A549 (cell line): Measurements from ENCODE around the gene CAMSAP1. TPM values are rescaled to one million over a fixed set of nuclear protein-coding genes. Genes with fewer than 3 reads are reported as not detected.

Experiments
- ATAC-seq, 2 experiments: fragments of 200-7000 bp in 1 of 2; fragments of >200 bp in 1 of 2; cut with Nextera tagmentation in 1 of 2; cut with Tn5 transposase in 1 of 2; 3 replicates each; pipeline versions ENCODE4 v1.8.0 to v1.9.1; 2018 to 2020; ENCODE audit warnings: mild to moderate bottlenecking in 1 of 2, moderate library complexity in 1 of 2
- CTCF ChIA-PET: fragments of 300-600 bp; sonication (Branson Sonifier 250); formaldehyde crosslinking; extraction: SDS; loops from one replicate; lab custom pipeline; 2021; ENCODE audit warnings: antibody characterized with exemption, inconsistent platforms; lab: Yijun Ruan, JAX
- POLR2A ChIA-PET: fragments of 350-600 bp; formaldehyde crosslinking; extraction: SDS; loops from one replicate; lab custom pipeline; 2021; ENCODE audit warnings: antibody characterized with exemption, inconsistent platforms; lab: Yijun Ruan, JAX
- DNase-seq, 2 experiments: peaks; one replicate each; pipeline versions ENCODE4 v3.0.0 to v3.0.0-alpha.2; 2011 to 2016; ENCODE audit warnings: low read depth in 1 of 2, low spot score in 1 of 2
- FAIRE-seq: peaks from 2 replicates; lab custom pipeline; 2011; peaks lifted over from hg19 to GRCh38; lab: Jason Lieb, UNC
- H3K27ac ChIP-seq, 2 experiments: fragments of >200 bp; sonication (Bioruptor Twin); formaldehyde crosslinking; 3 replicates each; pipeline ENCODE4 v1.5.1; 2016 to 2017
- H3K4me1 ChIP-seq: fragments of >200 bp; sonication (Bioruptor Twin); formaldehyde crosslinking; 3 replicates; pipeline ENCODE4 v1.6.1; 2016
- H3K4me2 ChIP-seq: fragments of >200 bp; sonication (Bioruptor Twin); formaldehyde crosslinking; 3 replicates; pipeline ENCODE4 v1.6.1; 2016
- H3K4me3 ChIP-seq: fragments of >200 bp; sonication (Bioruptor Twin); formaldehyde crosslinking; 3 replicates; pipeline ENCODE4 v1.5.1; 2016
- H3K9me3 ChIP-seq: fragments of >200 bp; sonication (Bioruptor Twin); formaldehyde crosslinking; 3 replicates; pipeline ENCODE4 v1.6.1; 2016
- BHLHE40 ChIP-seq: IDR thresholded peaks from 2 replicates; pipeline ENCODE4 v1.6.1; 2012; ENCODE audit warnings: low read depth, low read length, inconsistent platforms
- CBX2 ChIP-seq: fragments of 200-600 bp; sonication (generic); IDR thresholded peaks from 2 replicates; pipeline ENCODE4 v1.6.1; 2016; ENCODE audit warnings: low read depth, mild to moderate bottlenecking, borderline replicate concordance
- CHD2 ChIP-seq: fragments of 150-350 bp; IDR thresholded peaks from 2 replicates; pipeline ENCODE4 v1.6.1; 2014; ENCODE audit warnings: low read length; ENCODE audit not compliant: partially characterized antibody
- FOSL2 ChIP-seq, 2 experiments: fragments of 450-650 bp in 1 of 2; fragments of >200 bp in 1 of 2; sonication (Bioruptor Twin) in 1 of 2; formaldehyde crosslinking; IDR thresholded peaks; 2 replicates each; pipeline versions ENCODE4 v1.5.0 to v1.6.1; 2016 to 2020; ENCODE audit warnings: mild to moderate bottlenecking in 1 of 2, moderate library complexity in 1 of 2
- GATA3 ChIP-seq: IDR thresholded peaks from 2 replicates; pipeline ENCODE4 v1.6.1; 2012; ENCODE audit warnings: borderline replicate concordance
- HEYL ChIP-seq: fragments of 250-450 bp; sonication (Bioruptor Pico); IDR thresholded peaks from 2 replicates; pipeline ENCODE4 v1.8.0; 2021; ENCODE audit warnings: mild to moderate bottlenecking, moderate library complexity
- KDM5A ChIP-seq: fragments of 200-600 bp; sonication (generic); IDR thresholded peaks from 2 replicates; pipeline ENCODE4 v1.6.1; 2016; ENCODE audit warnings: antibody characterized with exemption, mild to moderate bottlenecking
- MAZ ChIP-seq: fragments of 150-350 bp; IDR thresholded peaks from 2 replicates; pipeline ENCODE4 v1.6.1; 2014; ENCODE audit warnings: antibody characterized with exemption, low read depth, low read length, borderline replicate concordance
- NR3C1 ChIP-seq: fragments of >200 bp; sonication (Bioruptor Twin); formaldehyde crosslinking; IDR thresholded peaks from 3 replicates; pipeline ENCODE4 v1.6.1; 2017
- PHF8 ChIP-seq: fragments of 200-600 bp; sonication (generic); IDR thresholded peaks from 2 replicates; pipeline ENCODE4 v1.6.1; 2016; ENCODE audit warnings: low read depth, mild to moderate bottlenecking, antibody characterized with exemption, moderate library complexity, borderline replicate concordance
- RCOR1 ChIP-seq: fragments of 150-350 bp; IDR thresholded peaks from 2 replicates; pipeline ENCODE4 v1.6.1; 2014; ENCODE audit warnings: antibody characterized with exemption, low read length, low read depth
- RFX5 ChIP-seq: fragments of 450-650 bp; IDR thresholded peaks from 2 replicates; pipeline ENCODE4 v1.7.1; 2014; ENCODE audit warnings: antibody characterized with exemption, mild to moderate bottlenecking, moderate library complexity
- SREBF2 ChIP-seq: fragments of 450-650 bp; IDR thresholded peaks from 2 replicates; pipeline ENCODE4 v1.6.1; 2014; ENCODE audit warnings: mild to moderate bottlenecking, moderate library complexity
- TFCP2L1 ChIP-seq: fragments of 250-450 bp; sonication (Bioruptor Pico); IDR thresholded peaks from 2 replicates; pipeline ENCODE4 v1.5.0; 2021; ENCODE audit warnings: mild to moderate bottlenecking
- TP53 ChIP-seq: fragments of 250-450 bp; sonication (Bioruptor Pico); IDR thresholded peaks from 2 replicates; pipeline ENCODE4 v1.5.0; 2021; ENCODE audit warnings: mild to moderate bottlenecking, moderate library complexity
- ZFP36 ChIP-seq: fragments of 450-650 bp; IDR thresholded peaks from 2 replicates; pipeline ENCODE4 v1.6.1; 2014; ENCODE audit warnings: borderline replicate concordance; ENCODE audit not compliant: partially characterized antibody
- WGBS: methylation state at CpG from one replicate; pipeline ENCODE4 v1.1.6; 2017; ENCODE audit errors: missing lambda C conversion rate; 5-methylcytosine and 5-hydroxymethylcytosine counted together
- polyA plus RNA-seq, 4 experiments: library from polyadenylated mRNA; depleted of rRNA in 3 of 4; stranded (reverse); fragments of >200 nt; fragmentation: RNase III in 1 of 4; extraction: RNeasy Plus Mini Kit Qiagen cat#74134 plus additional on column Dnase treatment in 1 of 4; gene quantifications; 2 replicates in 3 of 4; 3 replicates in 1 of 4; pipeline ENCODE4 v1.2.3, GENCODE V29; 2011 to 2017
- TF ChIP-seq, protein P1 (sequence below): IDR thresholded peaks from 2 replicates; pipeline ENCODE4 v1.6.1; 2012
- TF ChIP-seq, protein P2 (sequence below): fragments of 150-350 bp; IDR thresholded peaks from 2 replicates; pipeline ENCODE4 v1.6.1; 2014; ENCODE audit warnings: low read depth, mild to moderate bottlenecking, low read length
- TF ChIP-seq, protein P3 (sequence below): IDR thresholded peaks from 2 replicates; pipeline ENCODE4 v1.6.1; 2012; ENCODE audit warnings: low read depth, borderline replicate concordance
- TF ChIP-seq, protein P4 (sequence below): fragments of >200 bp; sonication (Bioruptor Twin); formaldehyde crosslinking; IDR thresholded peaks from 2 replicates; pipeline ENCODE4 v1.6.1; 2016
- TF ChIP-seq, protein P5 (sequence below): fragments of 250-450 bp; sonication (Bioruptor Pico); IDR thresholded peaks from 2 replicates; pipeline ENCODE4 v1.5.0; 2021; ENCODE audit warnings: mild to moderate bottlenecking, moderate library complexity, borderline replicate concordance

Gene CAMSAP1
- polyA plus RNA-seq, 2 of the 4 experiments (the other 2 are of a cell fraction): 8.6 to 15.0 TPM

DNA sequence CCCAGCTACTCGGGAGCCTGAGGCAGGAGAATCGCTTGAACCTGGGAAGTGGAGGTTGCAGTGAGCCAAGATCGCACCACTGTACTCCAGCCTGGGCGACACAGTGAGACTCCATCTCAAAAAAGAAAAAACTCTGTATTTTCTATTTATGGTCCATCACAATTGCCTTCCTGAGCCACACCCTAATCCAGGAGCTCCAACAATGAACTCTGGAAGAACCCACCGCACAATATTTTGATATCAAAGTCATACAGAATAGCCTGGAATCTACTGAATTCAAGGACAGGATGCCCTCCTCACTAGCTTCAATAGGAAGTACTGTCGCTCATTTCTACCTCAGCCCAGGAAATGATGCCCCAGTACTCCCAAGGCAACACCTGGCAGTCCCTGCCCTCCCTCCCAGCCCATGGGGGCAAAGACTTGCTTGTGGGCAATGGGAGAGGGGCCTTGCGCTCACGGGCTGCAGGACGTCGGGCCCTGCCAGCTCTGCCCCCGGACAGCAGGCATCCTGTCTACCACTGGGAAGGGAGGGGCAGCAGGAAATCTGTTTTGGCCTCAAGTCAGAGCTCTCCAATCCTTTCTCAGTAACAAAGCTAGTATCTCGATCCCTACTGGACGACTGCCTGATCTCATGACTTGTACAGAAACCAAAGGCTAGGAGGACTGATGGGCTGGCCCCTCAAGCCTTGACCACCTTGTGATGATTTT, 34.1 kb upstream of the CAMSAP1 start:
- no peaks in the 10 kb centered on the region for H3K4me1 ChIP-seq
- FAIRE-seq (no peak), ATAC-seq (no peak), DNase-seq (no peak)
- POLR2A ChIA-PET: no interaction called here
- no peak overlapping the region for H3K27ac ChIP-seq
- CTCF ChIA-PET: interaction anchor here (0.8 to 4.8 kb wide), 7 partner anchors 10 to 266 kb away, joined by 3 to 17 read pairs (median 5); no protein-coding TSS in a partner anchor
- WGBS: 83% methylated on average over 9 of the region's 13 CpGs
- H3K9me3 ChIP-seq: no peaks in the 10 kb centered on the region
- TF ChIP-seq TP53 (CRISPR knock-in tag): no peak
- TF ChIP-seq, protein P1, sequence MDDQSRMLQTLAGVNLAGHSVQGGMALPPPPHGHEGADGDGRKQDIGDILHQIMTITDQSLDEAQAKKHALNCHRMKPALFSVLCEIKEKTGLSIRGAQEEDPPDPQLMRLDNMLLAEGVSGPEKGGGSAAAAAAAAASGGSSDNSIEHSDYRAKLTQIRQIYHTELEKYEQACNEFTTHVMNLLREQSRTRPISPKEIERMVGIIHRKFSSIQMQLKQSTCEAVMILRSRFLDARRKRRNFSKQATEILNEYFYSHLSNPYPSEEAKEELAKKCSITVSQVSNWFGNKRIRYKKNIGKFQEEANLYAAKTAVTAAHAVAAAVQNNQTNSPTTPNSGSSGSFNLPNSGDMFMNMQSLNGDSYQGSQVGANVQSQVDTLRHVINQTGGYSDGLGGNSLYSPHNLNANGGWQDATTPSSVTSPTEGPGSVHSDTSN: no peak
- TF ChIP-seq KDM5A: no peak
- H3K4me2 ChIP-seq: no peak overlapping the region
- no peak overlapping the region for H3K4me3 ChIP-seq

DNA sequence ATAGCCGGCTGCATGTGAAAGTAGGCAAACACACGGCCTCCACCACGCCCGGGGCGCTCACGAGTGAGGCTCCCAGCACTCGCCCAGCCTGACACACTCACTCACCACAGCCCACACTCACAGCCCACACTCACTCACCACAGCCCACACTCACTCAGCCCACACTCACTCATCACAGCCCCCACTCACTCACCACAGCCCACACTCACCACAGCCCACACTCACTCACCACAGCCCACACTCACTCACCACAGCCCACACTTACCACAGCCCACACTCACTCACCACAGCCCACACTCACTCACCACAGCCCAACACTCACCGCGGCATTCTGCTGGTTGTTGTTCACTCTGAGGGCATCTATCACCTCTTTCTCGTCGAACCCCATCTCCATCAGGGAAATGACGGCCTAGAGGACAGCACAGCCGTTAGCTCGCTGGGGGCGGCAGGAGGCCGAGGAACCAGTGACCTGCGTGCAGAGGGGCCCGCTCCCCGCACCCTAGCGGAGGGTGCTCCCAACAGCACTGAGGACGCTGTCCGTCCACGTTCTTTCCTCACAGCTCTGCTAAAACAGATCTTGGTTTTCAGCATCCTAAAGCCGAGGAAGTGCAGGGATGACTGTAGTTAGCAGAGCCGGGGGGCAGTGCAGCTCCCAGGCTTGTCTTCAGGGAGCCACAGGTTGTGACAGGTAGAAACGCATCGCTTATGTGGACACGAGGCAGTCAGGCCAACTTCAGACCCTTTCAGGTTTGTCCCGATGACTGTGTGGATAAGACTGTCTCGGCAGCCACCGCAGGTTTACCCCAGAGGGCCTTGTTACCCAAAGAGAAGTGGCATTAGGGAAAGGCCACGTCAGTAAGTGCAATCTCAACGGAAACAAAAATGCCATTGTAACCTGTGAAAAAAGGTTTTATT, 32.3 kb upstream of the CAMSAP1 start:
- H3K4me1 ChIP-seq: no peaks in the 10 kb centered on the region
- H3K27ac ChIP-seq: no peak overlapping the region
- ATAC-seq (no peak), FAIRE-seq (no peak), DNase-seq (no peak)
- ChIA-PET POLR2A (no interaction called here), CTCF (interaction anchor here (0.8 to 1.0 kb wide), 2 partner anchors 28 to 189 kb away, joined by 3 to 4 read pairs; no protein-coding TSS in a partner anchor)
- TF ChIP-seq, protein P2, sequence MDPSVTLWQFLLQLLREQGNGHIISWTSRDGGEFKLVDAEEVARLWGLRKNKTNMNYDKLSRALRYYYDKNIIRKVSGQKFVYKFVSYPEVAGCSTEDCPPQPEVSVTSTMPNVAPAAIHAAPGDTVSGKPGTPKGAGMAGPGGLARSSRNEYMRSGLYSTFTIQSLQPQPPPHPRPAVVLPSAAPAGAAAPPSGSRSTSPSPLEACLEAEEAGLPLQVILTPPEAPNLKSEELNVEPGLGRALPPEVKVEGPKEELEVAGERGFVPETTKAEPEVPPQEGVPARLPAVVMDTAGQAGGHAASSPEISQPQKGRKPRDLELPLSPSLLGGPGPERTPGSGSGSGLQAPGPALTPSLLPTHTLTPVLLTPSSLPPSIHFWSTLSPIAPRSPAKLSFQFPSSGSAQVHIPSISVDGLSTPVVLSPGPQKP: no peak
- TF ChIP-seq BHLHE40 (no peak), SREBF2 (no peak), RCOR1 (no peak), GATA3 (no peak), RFX5 (no peak), CBX2 (no peak), FOSL2 (IDR thresholded peaks at IDR 0.05) (no peak), FOSL2 (CRISPR knock-in tag; IDR thresholded peaks at IDR 0.05) (no peak)
- TF ChIP-seq, protein P3, sequence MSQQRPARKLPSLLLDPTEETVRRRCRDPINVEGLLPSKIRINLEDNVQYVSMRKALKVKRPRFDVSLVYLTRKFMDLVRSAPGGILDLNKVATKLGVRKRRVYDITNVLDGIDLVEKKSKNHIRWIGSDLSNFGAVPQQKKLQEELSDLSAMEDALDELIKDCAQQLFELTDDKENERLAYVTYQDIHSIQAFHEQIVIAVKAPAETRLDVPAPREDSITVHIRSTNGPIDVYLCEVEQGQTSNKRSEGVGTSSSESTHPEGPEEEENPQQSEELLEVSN: no peak
- TF ChIP-seq, protein P4, sequence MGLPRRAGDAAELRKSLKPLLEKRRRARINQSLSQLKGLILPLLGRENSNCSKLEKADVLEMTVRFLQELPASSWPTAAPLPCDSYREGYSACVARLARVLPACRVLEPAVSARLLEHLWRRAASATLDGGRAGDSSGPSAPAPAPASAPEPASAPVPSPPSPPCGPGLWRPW: no peak
- H3K4me2 ChIP-seq: no peak overlapping the region
- no peak overlapping the region for H3K4me3 ChIP-seq
- H3K9me3 ChIP-seq: no peaks in the 10 kb centered on the region
- 95% methylated on average over 33 of the region's 33 CpGs for WGBS

DNA sequence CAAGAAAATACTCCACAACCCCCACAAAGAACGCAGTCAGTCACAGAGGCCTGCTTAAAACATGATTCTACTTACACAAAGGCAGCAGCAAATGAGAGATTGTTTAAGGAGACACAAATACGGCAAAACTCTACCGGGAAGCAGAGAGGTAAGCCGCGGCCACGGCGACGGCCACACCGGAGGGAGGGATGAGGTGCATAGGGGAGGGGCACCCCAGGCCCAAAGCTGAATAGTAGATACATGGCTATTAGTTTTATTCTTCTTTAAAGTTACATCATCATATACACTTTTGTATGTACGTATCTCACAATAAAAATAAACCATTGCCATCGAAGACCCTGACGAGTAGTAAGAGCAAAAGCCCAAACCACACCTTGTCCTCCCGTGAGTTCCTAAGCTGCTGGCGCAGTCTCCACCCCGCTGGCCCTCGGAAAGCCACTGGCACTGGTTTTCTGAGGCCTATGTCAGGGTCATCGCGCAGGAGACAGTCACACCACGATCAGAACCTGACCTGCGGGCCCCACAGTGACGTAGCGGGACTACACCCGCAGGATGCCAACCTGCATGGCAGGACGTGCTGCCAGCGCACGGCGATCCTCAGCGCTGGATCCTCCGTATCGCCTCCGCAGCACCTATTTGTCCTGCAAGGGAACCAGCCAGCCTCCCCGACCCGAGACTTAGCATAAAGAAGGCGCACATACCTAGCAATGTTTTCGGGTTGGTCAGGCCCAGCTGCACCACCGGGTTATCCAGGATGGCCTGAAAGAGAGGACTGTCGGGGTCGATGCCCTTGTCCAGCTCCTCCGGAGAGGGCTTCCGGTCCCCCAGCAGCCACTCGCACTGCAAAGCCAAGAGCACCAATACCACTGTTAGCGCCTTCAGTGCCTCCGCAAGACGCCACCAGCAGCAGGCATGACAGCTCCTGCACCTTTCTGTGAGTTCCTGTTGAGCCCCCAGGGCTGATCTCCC, 30.5 kb upstream of the CAMSAP1 start:
- H3K4me1 ChIP-seq: no peaks in the 10 kb centered on the region
- ChIA-PET CTCF (interaction anchor here (1.0 kb wide), 1 partner anchor 55 kb away, joined by 3 read pairs; no protein-coding TSS in a partner anchor), POLR2A (no interaction called here)
- DNase-seq (no peak), FAIRE-seq (no peak), ATAC-seq (no peak)
- H3K4me2 ChIP-seq: no peak overlapping the region
- 95% methylated on average over 44 of the region's 44 CpGs for WGBS
- H3K9me3 ChIP-seq: no peaks in the 10 kb centered on the region
- no peak overlapping the region for H3K4me3 ChIP-seq
- H3K27ac ChIP-seq: no peak overlapping the region
- TF ChIP-seq TFCP2L1 (no peak), CHD2 (no peak), RCOR1 (no peak), HEYL (CRISPR knock-in tag) (no peak), ZFP36 (no peak), PHF8 (no peak), RFX5 (no peak), TP53 (CRISPR knock-in tag) (no peak), NR3C1 (no peak), MAZ (no peak)
- TF ChIP-seq, protein P4: no peak
- TF ChIP-seq, protein P3: no peak
- TF ChIP-seq, protein P5, sequence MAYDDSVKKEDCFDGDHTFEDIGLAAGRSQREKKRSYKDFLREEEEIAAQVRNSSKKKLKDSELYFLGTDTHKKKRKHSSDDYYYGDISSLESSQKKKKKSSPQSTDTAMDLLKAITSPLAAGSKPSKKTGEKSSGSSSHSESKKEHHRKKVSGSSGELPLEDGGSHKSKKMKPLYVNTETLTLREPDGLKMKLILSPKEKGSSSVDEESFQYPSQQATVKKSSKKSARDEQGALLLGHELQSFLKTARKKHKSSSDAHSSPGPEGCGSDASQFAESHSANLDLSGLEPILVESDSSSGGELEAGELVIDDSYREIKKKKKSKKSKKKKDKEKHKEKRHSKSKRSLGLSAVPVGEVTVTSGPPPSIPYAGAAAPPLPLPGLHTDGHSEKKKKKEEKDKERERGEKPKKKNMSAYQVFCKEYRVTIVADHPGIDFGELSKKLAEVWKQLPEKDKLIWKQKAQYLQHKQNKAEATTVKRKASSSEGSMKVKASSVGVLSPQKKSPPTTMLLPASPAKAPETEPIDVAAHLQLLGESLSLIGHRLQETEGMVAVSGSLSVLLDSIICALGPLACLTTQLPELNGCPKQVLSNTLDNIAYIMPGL (CRISPR knock-in tag): no peak
